Measurements from ENCODE around the gene LDLRAD4. TPM values are rescaled to one million over a fixed set of nuclear protein-coding genes. Genes with fewer than 3 reads are reported as not detected.

LDLRAD4 gene
- total RNA-seq, 1 donor from 2014 or later = 34.5 TPM

DNA sequence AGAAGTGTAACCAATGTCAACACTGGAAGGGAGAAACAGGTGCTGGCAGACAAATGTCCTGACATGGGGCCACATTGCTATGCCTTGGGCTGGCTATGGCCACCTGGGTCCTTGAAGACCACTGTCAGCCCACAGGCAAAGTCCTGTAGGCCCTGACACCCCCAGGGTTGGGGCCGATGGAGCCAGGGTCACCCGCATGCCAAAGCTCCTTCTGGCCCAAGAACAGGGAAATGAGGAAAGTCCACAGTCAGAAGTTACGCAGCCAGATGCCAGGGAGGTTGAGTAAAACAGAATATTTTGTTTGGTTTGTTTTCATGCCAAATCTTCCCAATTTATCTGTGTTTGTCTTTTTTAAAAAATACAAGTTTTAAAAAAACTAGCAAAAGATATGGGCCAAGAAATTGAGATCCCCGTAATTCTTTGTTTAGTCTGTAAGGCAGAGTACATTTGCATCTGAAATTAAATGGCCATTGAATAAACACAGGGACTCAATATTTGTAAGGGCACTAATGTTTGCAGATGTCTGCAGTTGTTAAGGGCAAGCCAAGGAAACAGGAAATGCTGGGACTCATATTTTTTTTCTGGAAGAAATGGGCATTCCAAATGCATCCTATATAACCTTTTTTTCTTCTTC is 321.4 kb downstream of the LDLRAD4 start:
- no peak overlapping the region for H3K27ac Mint-ChIP-seq
- intact Hi-C loops (cut with micrococcal nuclease) = no loop called here
- no peaks in the 10 kb centered on the region for H3K9me3 Mint-ChIP-seq
- H3K36me3 Mint-ChIP-seq (ENCODE audit: low read depth) = peaks cover 9% of the 10 kb centered on the region
- H3K4me3 Mint-ChIP-seq = no peak overlapping the region
- H3K27me3 Mint-ChIP-seq (ENCODE audit: insufficient read depth) = peaks cover 2% of the 10 kb centered on the region
- H3K4me1 Mint-ChIP-seq (ENCODE audit: low read depth) = peaks cover 37% of the 10 kb centered on the region
- no peak for DNase-seq (ENCODE audit: low spot score)

DNA sequence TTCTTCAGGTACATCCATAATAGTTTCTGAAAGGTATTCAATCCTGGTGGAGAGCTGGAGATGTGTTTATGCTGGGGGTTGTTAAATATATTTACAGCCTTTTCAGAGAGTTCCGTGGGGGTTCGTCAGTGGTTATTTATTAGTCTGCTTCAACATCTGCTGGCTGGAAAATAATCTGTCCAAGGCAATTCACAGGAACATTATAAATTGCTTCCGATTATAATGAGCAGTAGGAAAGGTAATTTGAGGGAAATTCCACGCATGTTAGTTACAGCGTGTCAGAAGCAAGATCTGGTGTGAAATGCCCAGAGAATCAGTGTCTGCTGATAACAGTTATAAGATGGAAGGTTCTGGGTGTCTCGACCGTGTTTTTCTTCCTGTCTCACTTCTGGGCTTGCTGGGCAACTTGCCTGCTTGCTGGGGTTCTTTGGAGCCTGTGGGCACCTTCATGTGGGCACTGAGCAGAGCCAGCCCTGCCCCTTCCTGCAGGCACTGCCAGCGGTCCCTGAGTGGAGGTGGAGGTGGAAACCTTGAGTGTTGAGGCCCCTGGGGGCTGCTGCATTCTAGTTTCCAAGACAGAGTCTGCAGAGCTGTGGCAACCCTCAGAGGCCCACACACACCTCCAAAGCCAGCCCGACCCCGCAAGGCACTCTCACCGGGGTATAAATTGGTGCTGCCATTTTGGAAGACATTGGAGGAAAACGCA is 322.1 kb downstream of the LDLRAD4 start:
- Mint-ChIP-seq H3K27me3 (ENCODE audit: insufficient read depth) (peaks cover 2% of the 10 kb centered on the region), H3K27ac (no peak overlapping the region), H3K4me1 (ENCODE audit: low read depth) (peaks cover 37% of the 10 kb centered on the region), H3K36me3 (ENCODE audit: low read depth) (peaks cover 12% of the 10 kb centered on the region), H3K4me3 (no peak overlapping the region), H3K9me3 (no peaks in the 10 kb centered on the region)
- intact Hi-C loops (cut with micrococcal nuclease) = no loop called here
- DNase-seq (ENCODE audit: low spot score) = no peak

GRCh38 chr18:13541621-13542519 is 323.3 kb downstream of the LDLRAD4 start:
- H3K9me3 Mint-ChIP-seq = no peaks in the 10 kb centered on the region
- peaks cover 12% of the 10 kb centered on the region for H3K36me3 Mint-ChIP-seq (ENCODE audit: low read depth)
- no peak overlapping the region for H3K4me3 Mint-ChIP-seq
- H3K4me1 Mint-ChIP-seq (ENCODE audit: low read depth) = peaks cover 36% of the 10 kb centered on the region
- no peak for DNase-seq (ENCODE audit: low spot score)
- H3K27me3 Mint-ChIP-seq (ENCODE audit: insufficient read depth) = peaks cover 2% of the 10 kb centered on the region
- intact Hi-C loops (cut with micrococcal nuclease) = no loop called here
- no peak overlapping the region for H3K27ac Mint-ChIP-seq

GRCh38 chr18:13542520-13542847 is 323.9 kb downstream of the LDLRAD4 start:
- Mint-ChIP-seq H3K27me3 (ENCODE audit: insufficient read depth) (peaks cover 2% of the 10 kb centered on the region), H3K27ac (no peak overlapping the region), H3K4me1 (ENCODE audit: low read depth) (peaks cover 30% of the 10 kb centered on the region), H3K4me3 (no peak overlapping the region), H3K36me3 (ENCODE audit: low read depth) (peaks cover 13% of the 10 kb centered on the region), H3K9me3 (peaks cover 4% of the 10 kb centered on the region)
- DNase-seq (ENCODE audit: low spot score) = no peak
- intact Hi-C loops (cut with micrococcal nuclease) = no loop called here

- no peak overlapping the region for H3K4me3 Mint-ChIP-seq
- intact Hi-C loops (cut with micrococcal nuclease) = no loop called here
- H3K36me3 Mint-ChIP-seq (ENCODE audit: low read depth) = peaks cover 13% of the 10 kb centered on the region
- H3K27me3 Mint-ChIP-seq (ENCODE audit: insufficient read depth) = no peaks in the 10 kb centered on the region
- no peak for DNase-seq (ENCODE audit: low spot score)
- no peak overlapping the region for H3K27ac Mint-ChIP-seq
- peaks cover 30% of the 10 kb centered on the region for H3K4me1 Mint-ChIP-seq (ENCODE audit: low read depth)
- H3K9me3 Mint-ChIP-seq = peaks cover 5% of the 10 kb centered on the region
These were observed 324.6 kb downstream of the LDLRAD4 start for GRCh38 chr18:13543144-13543543.

DNA sequence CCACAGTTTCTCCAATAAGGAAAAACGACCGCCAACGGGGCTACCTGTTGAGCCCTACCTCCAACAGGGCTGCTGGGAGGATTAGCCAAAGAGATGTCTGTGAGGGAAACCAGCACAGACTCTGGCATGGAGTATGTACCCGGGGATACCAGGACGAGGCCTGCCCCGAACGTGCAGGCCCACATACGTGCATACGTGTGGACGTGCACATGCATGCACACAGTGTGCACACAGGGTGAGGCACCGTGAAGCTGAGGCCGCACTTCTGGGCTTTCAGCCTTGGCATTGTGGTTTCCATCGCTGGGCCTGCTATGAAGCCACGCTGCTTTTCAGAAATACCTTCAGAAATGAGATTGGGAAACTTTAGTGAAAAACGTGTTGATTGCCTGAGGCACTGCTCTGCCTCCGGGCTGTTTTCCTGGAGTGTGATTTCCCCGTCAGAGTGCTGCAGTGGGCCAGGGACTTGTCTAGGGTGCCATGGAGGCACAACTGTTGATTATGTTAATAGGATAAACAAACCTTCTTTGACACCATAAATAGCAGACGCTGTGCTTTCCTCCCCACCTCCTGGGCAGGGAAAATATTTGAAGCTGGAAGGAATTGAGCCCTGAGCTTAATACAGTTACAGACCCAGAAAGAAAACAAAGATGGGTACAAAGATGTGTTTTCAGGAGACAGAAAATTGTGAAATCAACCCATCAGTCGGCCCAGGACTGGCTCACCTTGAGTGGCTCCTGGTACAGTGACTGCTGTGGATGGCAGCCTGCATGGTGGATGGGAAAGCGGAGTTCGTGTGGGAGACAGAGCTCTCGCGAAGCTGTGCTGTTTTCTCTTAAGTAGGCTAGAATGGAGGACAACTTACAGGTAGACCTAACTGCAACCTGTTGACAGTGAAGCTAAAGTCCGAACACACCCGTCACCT is 325.5 kb downstream of the LDLRAD4 start:
- Mint-ChIP-seq H3K36me3 (ENCODE audit: low read depth) (peaks cover 12% of the 10 kb centered on the region), H3K27me3 (ENCODE audit: insufficient read depth) (no peaks in the 10 kb centered on the region), H3K27ac (no peak overlapping the region), H3K4me3 (no peak overlapping the region), H3K4me1 (ENCODE audit: low read depth) (peaks cover 23% of the 10 kb centered on the region), H3K9me3 (peaks cover 5% of the 10 kb centered on the region)
- intact Hi-C loops (cut with micrococcal nuclease) = no loop called here
- DNase-seq (ENCODE audit: low spot score) = no peak

DNA sequence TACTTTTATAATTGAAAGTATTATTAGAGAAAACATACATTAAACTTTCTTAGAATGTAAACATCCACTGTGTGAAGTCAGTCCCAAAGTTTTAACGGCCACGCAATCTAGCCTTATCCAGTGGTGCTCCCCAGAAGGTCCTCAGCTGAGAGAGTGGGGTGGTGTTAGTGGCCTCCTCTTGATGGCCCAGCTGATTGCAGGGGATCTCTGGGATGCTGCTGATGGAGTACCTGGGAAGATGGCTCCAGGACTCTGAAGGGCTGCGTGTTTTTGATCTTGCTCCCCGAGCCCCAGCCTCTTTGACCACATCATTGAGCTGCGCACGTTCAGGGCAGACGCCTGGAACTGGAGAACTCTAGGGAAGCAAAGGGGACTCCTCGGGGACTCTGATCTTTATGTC is 326.4 kb downstream of the LDLRAD4 start:
- no peak overlapping the region for H3K4me3 Mint-ChIP-seq
- peaks cover 5% of the 10 kb centered on the region for H3K9me3 Mint-ChIP-seq
- peaks cover 11% of the 10 kb centered on the region for H3K36me3 Mint-ChIP-seq (ENCODE audit: low read depth)
- no peak for DNase-seq (ENCODE audit: low spot score)
- H3K4me1 Mint-ChIP-seq (ENCODE audit: low read depth) = peaks cover 16% of the 10 kb centered on the region
- intact Hi-C loops (cut with micrococcal nuclease) = no loop called here
- no peaks in the 10 kb centered on the region for H3K27me3 Mint-ChIP-seq (ENCODE audit: insufficient read depth)
- H3K27ac Mint-ChIP-seq = no peak overlapping the region

DNA sequence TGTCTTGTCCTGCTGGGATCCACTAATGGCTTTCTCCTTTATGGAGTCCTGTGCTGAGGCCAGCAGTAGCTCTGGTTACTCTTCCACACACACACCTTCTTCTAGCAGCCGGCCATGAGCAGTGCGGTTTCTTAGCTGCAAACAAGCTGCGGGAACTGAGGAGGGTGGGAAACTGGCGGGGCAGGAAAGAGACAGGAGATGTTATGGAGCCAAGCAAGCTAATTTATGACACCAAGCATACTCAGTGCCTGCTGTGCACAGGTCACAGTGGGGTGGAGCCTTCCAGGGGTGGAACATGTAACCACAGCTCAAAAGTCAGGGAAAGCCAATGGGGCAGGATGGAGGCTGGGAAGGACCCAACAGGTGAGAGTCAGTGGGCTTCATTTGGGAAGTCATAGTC is 327.0 kb downstream of the LDLRAD4 start:
- Mint-ChIP-seq H3K36me3 (ENCODE audit: low read depth) (peaks cover 9% of the 10 kb centered on the region), H3K4me1 (ENCODE audit: low read depth) (peaks cover 10% of the 10 kb centered on the region), H3K9me3 (peaks cover 5% of the 10 kb centered on the region), H3K27me3 (ENCODE audit: insufficient read depth) (no peaks in the 10 kb centered on the region), H3K27ac (no peak overlapping the region), H3K4me3 (no peak overlapping the region)
- intact Hi-C loops (cut with micrococcal nuclease) = no loop called here
- DNase-seq (ENCODE audit: low spot score) = no peak

DNA sequence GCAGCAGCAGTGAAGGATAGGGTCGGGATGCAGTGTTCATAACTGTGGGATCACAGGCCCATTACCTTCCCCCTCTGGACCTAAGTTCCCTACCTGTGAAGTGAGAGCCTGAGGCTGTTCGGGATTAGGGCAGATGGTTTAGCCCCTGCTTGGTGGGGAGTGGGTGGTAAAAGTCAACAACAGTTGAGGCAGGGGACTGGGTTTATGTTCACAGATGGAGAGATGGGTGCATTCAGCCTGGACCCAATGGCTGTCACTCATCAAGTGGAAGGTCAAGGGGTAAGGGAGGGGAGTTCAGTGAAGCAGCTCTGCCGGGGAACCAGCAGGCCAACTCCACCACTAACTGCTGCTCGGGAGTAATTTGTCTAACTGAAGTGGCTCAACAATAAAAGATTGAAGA is 327.4 kb downstream of the LDLRAD4 start:
- no peak overlapping the region for H3K27ac Mint-ChIP-seq
- intact Hi-C loops (cut with micrococcal nuclease) = no loop called here
- H3K4me3 Mint-ChIP-seq = no peak overlapping the region
- H3K36me3 Mint-ChIP-seq (ENCODE audit: low read depth) = peaks cover 9% of the 10 kb centered on the region
- no peaks in the 10 kb centered on the region for H3K27me3 Mint-ChIP-seq (ENCODE audit: insufficient read depth)
- no peak for DNase-seq (ENCODE audit: low spot score)
- peaks cover 5% of the 10 kb centered on the region for H3K4me1 Mint-ChIP-seq (ENCODE audit: low read depth)
- H3K9me3 Mint-ChIP-seq = peaks cover 5% of the 10 kb centered on the region

DNA sequence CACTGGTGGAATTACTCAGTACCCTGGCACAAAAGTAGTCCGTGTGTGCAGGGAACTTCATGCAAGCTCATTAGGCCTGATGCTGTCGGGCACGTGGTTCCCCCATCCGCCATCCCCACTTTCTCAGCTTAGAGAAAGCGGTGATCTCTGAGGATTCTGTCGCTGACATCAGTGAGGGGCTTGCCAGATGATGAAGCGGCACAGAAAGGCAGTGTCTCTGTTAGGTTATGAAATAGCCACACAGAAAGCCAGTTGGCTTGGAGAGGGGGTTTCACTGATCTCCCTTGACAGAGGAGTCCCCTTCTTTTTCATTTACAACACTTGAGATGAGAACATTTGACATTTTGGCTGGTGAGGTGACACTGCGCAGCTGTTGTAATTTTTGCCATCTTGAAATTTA is 328.1 kb downstream of the LDLRAD4 start:
- no peak overlapping the region for H3K27ac Mint-ChIP-seq
- no peak overlapping the region for H3K4me3 Mint-ChIP-seq
- no peak for DNase-seq (ENCODE audit: low spot score)
- intact Hi-C loops (cut with micrococcal nuclease) = no loop called here
- H3K4me1 Mint-ChIP-seq (ENCODE audit: low read depth) = no peaks in the 10 kb centered on the region
- H3K27me3 Mint-ChIP-seq (ENCODE audit: insufficient read depth) = no peaks in the 10 kb centered on the region
- H3K9me3 Mint-ChIP-seq = peaks cover 5% of the 10 kb centered on the region
- peaks cover 9% of the 10 kb centered on the region for H3K36me3 Mint-ChIP-seq (ENCODE audit: low read depth)

DNA sequence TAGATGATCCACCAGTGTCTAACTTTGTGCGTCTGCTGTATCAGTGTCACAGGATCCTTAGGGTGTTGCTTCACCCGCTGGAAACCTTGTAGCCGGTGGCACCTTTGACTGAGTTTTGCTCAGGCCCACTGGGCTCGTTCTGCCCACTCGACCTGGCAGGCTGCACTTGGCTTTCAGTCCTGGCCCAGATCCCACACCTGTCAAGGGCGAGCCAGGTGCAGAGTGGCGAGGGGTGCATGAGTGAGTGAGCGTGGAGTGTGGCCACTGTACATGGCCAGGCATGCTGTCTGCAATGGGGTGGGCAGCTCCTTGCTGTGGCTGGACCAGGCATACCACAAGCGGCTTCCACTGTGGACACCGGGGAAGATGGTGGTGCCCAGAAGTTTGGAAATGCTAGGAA is 328.8 kb downstream of the LDLRAD4 start:
- no peak for DNase-seq (ENCODE audit: low spot score)
- intact Hi-C loops (cut with micrococcal nuclease) = no loop called here
- H3K27ac Mint-ChIP-seq = no peak overlapping the region
- no peaks in the 10 kb centered on the region for H3K27me3 Mint-ChIP-seq (ENCODE audit: insufficient read depth)
- peaks cover 9% of the 10 kb centered on the region for H3K36me3 Mint-ChIP-seq (ENCODE audit: low read depth)
- no peaks in the 10 kb centered on the region for H3K4me1 Mint-ChIP-seq (ENCODE audit: low read depth)
- H3K4me3 Mint-ChIP-seq = no peak overlapping the region
- peaks cover 5% of the 10 kb centered on the region for H3K9me3 Mint-ChIP-seq

DNA sequence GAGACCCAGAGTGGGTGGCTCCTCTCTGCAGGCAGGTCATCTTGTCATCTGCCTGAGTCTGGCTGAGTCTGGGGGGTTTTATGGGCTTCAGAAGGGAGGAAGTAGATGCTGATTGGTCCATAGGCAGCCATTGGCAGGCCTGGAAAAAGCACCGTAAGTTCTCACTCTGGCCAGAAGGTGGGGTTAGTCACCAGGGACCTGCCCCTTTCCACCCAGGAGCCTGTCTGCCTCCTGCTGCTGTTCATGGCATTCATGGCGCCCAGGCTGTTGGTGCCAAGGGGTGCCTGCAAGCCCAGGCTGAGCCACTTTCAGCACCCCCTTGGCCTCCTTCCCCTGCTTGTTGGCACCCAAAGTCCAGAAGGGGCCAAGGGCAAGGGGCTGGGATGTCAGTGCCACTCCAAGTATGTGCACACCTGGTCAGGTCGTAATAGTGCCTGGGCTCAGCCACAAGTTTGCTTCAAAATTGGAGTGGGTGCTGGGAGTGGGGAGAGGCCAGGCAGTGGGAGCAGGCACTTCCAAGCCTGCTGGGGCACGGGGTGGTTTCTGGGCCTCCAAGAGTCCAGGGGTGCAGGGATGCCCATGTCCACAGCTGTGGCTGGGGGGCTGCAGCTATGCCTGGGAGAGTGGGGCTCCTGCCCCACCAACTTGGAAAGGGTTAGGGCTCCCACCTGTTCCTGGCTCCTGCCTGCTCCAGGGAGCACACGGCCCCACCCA is 329.7 kb downstream of the LDLRAD4 start:
- peaks cover 8% of the 10 kb centered on the region for H3K36me3 Mint-ChIP-seq (ENCODE audit: low read depth)
- H3K9me3 Mint-ChIP-seq = peaks cover 5% of the 10 kb centered on the region
- no peaks in the 10 kb centered on the region for H3K4me1 Mint-ChIP-seq (ENCODE audit: low read depth)
- no peak overlapping the region for H3K27ac Mint-ChIP-seq
- DNase-seq (ENCODE audit: low spot score) = no peak
- intact Hi-C loops (cut with micrococcal nuclease) = no loop called here
- H3K27me3 Mint-ChIP-seq (ENCODE audit: insufficient read depth) = no peaks in the 10 kb centered on the region
- H3K4me3 Mint-ChIP-seq = no peak overlapping the region

Measured in activated T-helper 1 cell treated with anti-CD3 and anti-CD28 coated beads, Interleukin-12 subunit alpha, Interleukin-12 subunit beta, Interleukin-2, Interleukin-4 antibody, amounts not matched to agents 30 ng/mL and 10 ng/mL and 1 ng/mL, durations not matched to agents 14 hours and 24 hours and 36 hours (primary cell).